H1 (cell line): ENCODE data around the gene B3GALT5. TPM values are rescaled to one million over a fixed set of nuclear protein-coding genes. Genes with fewer than 3 reads are reported as not detected.
A peak's percentile ranks its signal among the peaks of the same experiment; 100 is the strongest.

Experiments
- CTCF ChIA-PET: fragments of 300-600 bp; sonication (Branson Sonifier 250); formaldehyde crosslinking; loops from one replicate; lab custom pipeline; 2021; ENCODE audit not compliant: partially characterized antibody; lab: Charles Lee
- POLR2A ChIA-PET: fragments of 300-600 bp; sonication (Branson Sonifier 250); formaldehyde crosslinking; loops from one replicate; lab custom pipeline; 2021; ENCODE audit warnings: inconsistent platforms; ENCODE audit not compliant: partially characterized antibody; lab: Charles Lee
- DNase-seq, 2 experiments: peaks; one replicate each; pipeline versions ENCODE4 v3.0.0 to v3.0.0-alpha.2; 2010 to 2022; ENCODE audit warnings: low spot score in 2 of 2, low read depth in 1 of 2, mixed read lengths in 1 of 2
- FAIRE-seq: peaks from 2 replicates; lab custom pipeline; 2011; peaks lifted over from hg19 to GRCh38; lab: Jason Lieb, UNC
- H2AFZ ChIP-seq: 2 replicates; pipeline ENCODE4 v1.8.1; 2012; ENCODE audit warnings: low read length, inconsistent platforms
- H2AK5ac ChIP-seq: 2 replicates; pipeline ENCODE4 v1.6.1; 2013; ENCODE audit warnings: low read depth, low read length
- H2BK120ac ChIP-seq: replicated peaks from 2 replicates; pipeline ENCODE3; 2013; ENCODE audit warnings: low read depth, low read length, inconsistent platforms
- H2BK12ac ChIP-seq: 2 replicates; pipeline ENCODE4 v1.6.1; 2013; ENCODE audit warnings: low read depth, low read length
- H2BK15ac ChIP-seq: 2 replicates; pipeline ENCODE4 v1.6.1; 2013; ENCODE audit warnings: low read length
- H2BK20ac ChIP-seq: 2 replicates; pipeline ENCODE4 v1.6.1; 2013; ENCODE audit warnings: low read length
- H2BK5ac ChIP-seq: 2 replicates; pipeline ENCODE4 v1.6.1; 2013; ENCODE audit warnings: low read depth, low read length
- H3K14ac ChIP-seq: 2 replicates; pipeline ENCODE4 v1.6.1; 2013; ENCODE audit warnings: inconsistent platforms; ENCODE audit not compliant: insufficient read length
- H3K18ac ChIP-seq: 2 replicates; pipeline ENCODE4 v1.6.1; 2013; ENCODE audit warnings: low read length; ENCODE audit errors: extremely low read depth
- H3K23ac ChIP-seq: 2 replicates; pipeline ENCODE4 v1.6.1; 2013; ENCODE audit warnings: inconsistent platforms; ENCODE audit not compliant: insufficient read length
- H3K23me2 ChIP-seq: 2 replicates; pipeline ENCODE4 v1.6.1; 2013; ENCODE audit warnings: low read depth, low read length
- H3K27ac ChIP-seq: 2 replicates; pipeline ENCODE4 v1.6.1; 2011; ENCODE audit warnings: low read depth, low read length, inconsistent platforms
- H3K27me3 ChIP-seq, 4 experiments: replicated peaks in 1 of 4; 1 replicate in 1 of 4; 2 replicates in 3 of 4; pipeline versions ENCODE4 v1.6.1 to v1.8.1; 2011 to 2013; ENCODE audit warnings: low read length in 3 of 4, mild to moderate bottlenecking in 3 of 4, inconsistent platforms in 2 of 4, mixed read lengths in 2 of 4, moderate library complexity in 1 of 4; ENCODE audit not compliant: control insufficient read depth in 3 of 4, insufficient read depth in 3 of 4; ENCODE audit errors: extremely low read depth in 1 of 4
- H3K36me3 ChIP-seq, 4 experiments: 2 replicates each; pipeline versions ENCODE4 v1.6.1 to v1.8.1; 2011 to 2013; ENCODE audit warnings: mild to moderate bottlenecking in 4 of 4, low read length in 3 of 4, moderate library complexity in 2 of 4, control low read depth in 1 of 4, inconsistent platforms in 1 of 4; ENCODE audit not compliant: insufficient read depth in 4 of 4, control insufficient read depth in 2 of 4
- H3K4ac ChIP-seq: replicated peaks from 2 replicates; pipeline ENCODE3; 2013; ENCODE audit warnings: low read length, low read depth, mixed read lengths, inconsistent platforms; ENCODE audit not compliant: insufficient read length
- H3K4me1 ChIP-seq, 4 experiments: replicated peaks in 1 of 4; 1 replicate in 1 of 4; 2 replicates in 3 of 4; pipeline versions ENCODE4 v1.6.1 to v1.8.1; 2011 to 2013; ENCODE audit warnings: low read length in 3 of 4, inconsistent platforms in 2 of 4, mixed read lengths in 1 of 4; ENCODE audit not compliant: insufficient read depth in 4 of 4, control insufficient read depth in 3 of 4
- H3K4me2 ChIP-seq, 2 experiments: 2 replicates each; pipeline versions ENCODE4 v1.6.1 to v1.8.1; 2011 to 2013; ENCODE audit warnings: low read depth in 2 of 2, low read length in 2 of 2, control low read depth in 1 of 2, inconsistent platforms in 1 of 2, mild to moderate bottlenecking in 1 of 2; ENCODE audit not compliant: insufficient read depth in 1 of 2
- H3K4me3 ChIP-seq, 4 experiments: fragments of 200-600, 300-600 bp in 1 of 4; sonication (generic), shearing (Covaris generic), sonication (Bioruptor Twin) in 1 of 4; 2 replicates each; pipeline versions ENCODE4 v1.5.1 to v1.8.1; 2011 to 2016; ENCODE audit warnings: low read length in 4 of 4, low read depth in 3 of 4, control low read depth in 2 of 4, inconsistent platforms in 2 of 4, mild to moderate bottlenecking in 2 of 4, mixed read lengths in 1 of 4, moderate library complexity in 1 of 4; ENCODE audit not compliant: insufficient read depth in 2 of 4; ENCODE audit errors: extremely low read depth in 1 of 4
- H3K56ac ChIP-seq: replicated peaks from 2 replicates; pipeline ENCODE3; 2013; ENCODE audit warnings: low read depth, mild to moderate bottlenecking, mixed read lengths, low read length, inconsistent platforms; ENCODE audit not compliant: insufficient read length
- H3K79me1 ChIP-seq: 2 replicates; pipeline ENCODE4 v1.6.1; 2013; ENCODE audit warnings: low read depth, low read length, control low read depth
- H3K79me2 ChIP-seq, 2 experiments: 2 replicates each; pipeline versions ENCODE4 v1.6.1 to v1.8.1; 2012 to 2013; ENCODE audit warnings: low read length in 2 of 2, mild to moderate bottlenecking in 2 of 2, inconsistent platforms in 1 of 2; ENCODE audit not compliant: insufficient read depth in 2 of 2, control insufficient read depth in 1 of 2
- H3K9ac ChIP-seq, 4 experiments: replicated peaks in 1 of 4; 1 replicate in 1 of 4; 2 replicates in 3 of 4; pipeline versions ENCODE4 v1.6.1 to v1.8.1; 2011 to 2013; ENCODE audit warnings: low read depth in 3 of 4, low read length in 3 of 4, control low read depth in 2 of 4, mild to moderate bottlenecking in 2 of 4, moderate library complexity in 2 of 4, inconsistent platforms in 1 of 4; ENCODE audit errors: extremely low read depth in 1 of 4
- H3K9me3 ChIP-seq, 2 experiments: 2 replicates each; pipeline versions ENCODE4 v1.6.1 to v1.8.1; 2012 to 2013; ENCODE audit warnings: mild to moderate bottlenecking in 2 of 2, moderate library complexity in 2 of 2, control low read depth in 1 of 2, inconsistent platforms in 1 of 2, low read depth in 1 of 2, low read length in 1 of 2, mixed read lengths in 1 of 2; ENCODE audit not compliant: insufficient read depth in 2 of 2
- H4K20me1 ChIP-seq, 2 experiments: replicated peaks in 1 of 2; 2 replicates each; pipeline versions ENCODE3 to v1.8.1; 2011 to 2013; ENCODE audit warnings: inconsistent platforms in 2 of 2, low read length in 2 of 2, mild to moderate bottlenecking in 1 of 2; ENCODE audit not compliant: insufficient read depth in 2 of 2, control insufficient read depth in 1 of 2
- H4K5ac ChIP-seq: 2 replicates; pipeline ENCODE4 v1.6.1; 2013; ENCODE audit warnings: low read length, low read depth, mixed read lengths, inconsistent platforms; ENCODE audit not compliant: insufficient read length
- H4K8ac ChIP-seq: 2 replicates; pipeline ENCODE4 v1.8.0; 2013; ENCODE audit warnings: mild to moderate bottlenecking, moderate library complexity, low read length, inconsistent platforms; ENCODE audit not compliant: insufficient read depth; ENCODE audit errors: extremely low read depth
- H4K91ac ChIP-seq: replicated peaks from 2 replicates; pipeline ENCODE3; 2013; ENCODE audit warnings: low read length, mixed read lengths, inconsistent platforms; ENCODE audit not compliant: insufficient read length
- CBX5 ChIP-seq: fragments of 300-800, 300-1000 bp; sonication (generic); IDR thresholded peaks from 2 replicates; pipeline ENCODE4 v1.7.1; 2016; ENCODE audit warnings: antibody characterized with exemption, low read length, low read depth
- JUN ChIP-seq: IDR thresholded peaks from 2 replicates; pipeline ENCODE4 v1.6.1; 2011; ENCODE audit warnings: low read depth, mild to moderate bottlenecking, improper control_type of control experiment, low read length
- POLR2AphosphoS5 ChIP-seq: IDR thresholded peaks from 2 replicates; pipeline ENCODE4 v1.6.1; 2011; ENCODE audit warnings: low read depth, low read length
- RNF2 ChIP-seq: fragments of 200-900, 300-1000 bp; sonication (generic); IDR thresholded peaks from 2 replicates; pipeline ENCODE4 v1.7.1; 2016; ENCODE audit warnings: borderline replicate concordance, low read depth, mild to moderate bottlenecking, antibody characterized with exemption, low read length; ENCODE audit not compliant: poor library complexity, severe bottlenecking; ENCODE audit errors: missing control alignments
- SAP30 ChIP-seq: fragments of 300-600 bp; sonication (generic); IDR thresholded peaks from 2 replicates; pipeline ENCODE4 v1.7.1; 2012; ENCODE audit warnings: low read length, moderate library complexity, mild to moderate bottlenecking, inconsistent platforms; ENCODE audit not compliant: insufficient read depth, insufficient replicate concordance
- WGBS, 2 experiments: shearing (Covaris generic) in 1 of 2; methylation state at CpG; one replicate each; pipeline versions ENCODE4 v1.1.6 to v1.1.7; 2013 to 2015; ENCODE audit warnings: low lambda C conversion rate in 2 of 2, mixed read lengths in 2 of 2, inconsistent platforms in 1 of 2, low coverage in 1 of 2, missing lambda C conversion rate in 1 of 2; ENCODE audit not compliant: insufficient replicate concordance in 2 of 2, insufficient coverage in 1 of 2, insufficient read length in 1 of 2; ENCODE audit errors: extremely low coverage in 1 of 2, missing lambda C conversion rate in 1 of 2; 5-methylcytosine and 5-hydroxymethylcytosine counted together
- polyA plus RNA-seq, 7 experiments: library from polyadenylated mRNA; depleted of rRNA in 3 of 7; stranded (reverse) in 5 of 7; unstranded in 2 of 7; fragments of >200 nt in 5 of 7; fragments of 200-250 nt in 2 of 7; gene quantifications; 1 replicate in 5 of 7; 2 replicates in 1 of 7; 4 replicates in 1 of 7; pipeline versions ENCODE4 v1.2.1 to v1.2.3, GENCODE V29; 2011 to 2013; ENCODE audit warnings: missing spikeins in 2 of 7, mixed read lengths in 2 of 7
- total RNA-seq: library from RNA; stranded (reverse); fragmentation: NEBNext Ultra II Directional; extraction: Animal tissue kit (Norgen Biotek cat#: 25700); gene quantifications from 2 replicates; pipeline ENCODE4 v1.2.1, GENCODE V29; 2021

Gene B3GALT5
- total and polyA plus RNA-seq, 2 of the 8 experiments (the other 6 are each of a cell fraction or from before 2014, with no cell fraction given), result 11.9 to 25.1 TPM

DNA sequence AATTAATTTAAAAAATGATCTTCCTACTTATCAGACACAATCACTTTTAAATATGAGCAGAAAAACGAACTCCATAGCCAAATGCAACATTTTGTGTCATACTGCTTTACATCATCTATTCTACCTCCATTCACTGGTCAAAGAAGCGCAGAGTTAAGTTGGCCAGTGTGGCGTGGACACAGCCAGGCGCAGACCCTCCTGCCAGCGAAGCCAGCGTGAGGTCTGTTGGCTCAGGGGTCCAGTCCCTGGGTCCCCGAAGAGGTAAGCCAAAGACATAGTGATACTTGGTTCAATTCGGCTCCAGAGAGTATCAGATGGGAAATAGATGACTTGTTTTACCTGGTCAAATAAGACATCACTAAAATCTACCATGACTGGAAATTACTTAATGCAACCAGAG, 59.2 kb downstream of the B3GALT5 start:
- no peak overlapping the region for H2AFZ ChIP-seq
- H3K27ac ChIP-seq, result no peak overlapping the region
- no peak overlapping the region for H4K5ac ChIP-seq
- H3K9me3 ChIP-seq, result no peaks in the 10 kb centered on the region
- H2BK20ac ChIP-seq, result no peak overlapping the region
- no peak overlapping the region for H3K56ac ChIP-seq
- 90% methylated on average over 8 of the region's 8 CpGs; no CpG with 5 or more reads in 1 of the 2 experiments for WGBS, 2 experiments
- no peak overlapping the region for H2AK5ac ChIP-seq
- no peak overlapping the region for H3K23ac ChIP-seq
- H3K4me3 ChIP-seq, result no peak overlapping the region
- H3K9ac ChIP-seq, result no peak overlapping the region
- H3K79me1 ChIP-seq, result peaks cover 2% of the 10 kb centered on the region; the same call in 1 of the 2 replicates
- peaks cover 0 to 9% (median 0%) of the 10 kb centered on the region in 4 experiments; a peak in 1 of 8 replicates for H3K36me3 ChIP-seq
- no peaks in the 10 kb centered on the region for H3K23me2 ChIP-seq
- no peak overlapping the region for H4K91ac ChIP-seq
- H3K79me2 ChIP-seq, result no peaks in the 10 kb centered on the region
- H3K4me1 ChIP-seq, result peaks cover 0 to 6% (median under 1%) of the 10 kb centered on the region in 4 experiments; a peak in 3 of 7 replicates
- no peak overlapping the region for H2BK5ac ChIP-seq
- FAIRE-seq (no peak), DNase-seq (no peak)
- H2BK12ac ChIP-seq, result no peak overlapping the region; the same call in 1 of the 2 replicates
- ChIA-PET POLR2A (no interaction called here), CTCF (no interaction called here)
- no peak overlapping the region for H3K4me2 ChIP-seq
- H2BK15ac ChIP-seq, result no peak overlapping the region
- no peaks in the 10 kb centered on the region for H3K27me3 ChIP-seq
- no peak overlapping the region for H3K4ac ChIP-seq
- no peak overlapping the region for H3K18ac ChIP-seq
- peaks cover 0 to 1% of the 10 kb centered on the region in 2 experiments for H4K20me1 ChIP-seq
- H3K14ac ChIP-seq, result no peak overlapping the region
- no peak overlapping the region for H4K8ac ChIP-seq
- H2BK120ac ChIP-seq, result no peak overlapping the region
- TF ChIP-seq CBX5 (no peak), POLR2AphosphoS5 (0 out of 2 replicates have a peak, but pooled peaks have one; percentile 23), JUN (no peak), RNF2 (no peak), SAP30 (no peak)
